ENCODE data around the gene CALN1. TPM values are rescaled to one million over a fixed set of nuclear protein-coding genes. Genes with fewer than 3 reads are reported as not detected.

CALN1 gene
- total and polyA plus RNA-seq, 3 donors from 2014 or later, result 4.3 to 6.2 (median 4.4) TPM

DNA sequence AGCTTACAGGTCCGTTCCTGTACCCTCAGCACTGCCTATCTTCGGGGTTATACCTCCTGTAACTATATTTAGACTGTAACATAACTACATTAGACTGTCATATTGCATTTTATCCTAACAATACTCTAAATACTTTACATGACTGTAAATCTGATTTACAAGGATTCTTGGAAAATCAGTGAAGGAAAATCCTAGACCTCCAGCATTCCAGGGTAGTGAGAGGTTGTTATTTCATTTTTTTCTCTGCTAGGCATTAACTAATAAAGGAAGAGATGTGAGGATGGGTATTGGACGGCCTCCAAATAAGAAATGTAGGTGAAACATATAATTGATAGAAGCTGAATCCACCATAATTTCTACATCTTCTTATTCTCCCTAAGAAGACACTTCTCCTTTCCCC, 569.4 kb downstream of the CALN1 start:
- DNase-seq, result no peak
- H3K27ac ChIP-seq, result no peak overlapping the region
- no peaks in the 10 kb centered on the region for H3K36me3 ChIP-seq (ENCODE audit: low read depth, missing control alignments)
- 90 to 92% methylated on average over 3 of the region's 3 CpGs for WGBS, 2 donors
- no peak overlapping the region for H3K4me3 ChIP-seq
- TF ChIP-seq, protein P1, sequence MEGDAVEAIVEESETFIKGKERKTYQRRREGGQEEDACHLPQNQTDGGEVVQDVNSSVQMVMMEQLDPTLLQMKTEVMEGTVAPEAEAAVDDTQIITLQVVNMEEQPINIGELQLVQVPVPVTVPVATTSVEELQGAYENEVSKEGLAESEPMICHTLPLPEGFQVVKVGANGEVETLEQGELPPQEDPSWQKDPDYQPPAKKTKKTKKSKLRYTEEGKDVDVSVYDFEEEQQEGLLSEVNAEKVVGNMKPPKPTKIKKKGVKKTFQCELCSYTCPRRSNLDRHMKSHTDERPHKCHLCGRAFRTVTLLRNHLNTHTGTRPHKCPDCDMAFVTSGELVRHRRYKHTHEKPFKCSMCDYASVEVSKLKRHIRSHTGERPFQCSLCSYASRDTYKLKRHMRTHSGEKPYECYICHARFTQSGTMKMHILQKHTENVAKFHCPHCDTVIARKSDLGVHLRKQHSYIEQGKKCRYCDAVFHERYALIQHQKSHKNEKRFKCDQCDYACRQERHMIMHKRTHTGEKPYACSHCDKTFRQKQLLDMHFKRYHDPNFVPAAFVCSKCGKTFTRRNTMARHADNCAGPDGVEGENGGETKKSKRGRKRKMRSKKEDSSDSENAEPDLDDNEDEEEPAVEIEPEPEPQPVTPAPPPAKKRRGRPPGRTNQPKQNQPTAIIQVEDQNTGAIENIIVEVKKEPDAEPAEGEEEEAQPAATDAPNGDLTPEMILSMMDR (IDR thresholded peaks at IDR 0.05), result no peak
- TF ChIP-seq POLR2A (IDR thresholded peaks at IDR 0.05), result no peak
- H3K4me1 ChIP-seq, result no peaks in the 10 kb centered on the region
- H3K9me3 ChIP-seq, result no peaks in the 10 kb centered on the region
- no peaks in the 10 kb centered on the region for H3K27me3 ChIP-seq
- intact Hi-C loops (cut with DNase I; ENCODE audit: low total_unique reads), result no loop called here

DNA sequence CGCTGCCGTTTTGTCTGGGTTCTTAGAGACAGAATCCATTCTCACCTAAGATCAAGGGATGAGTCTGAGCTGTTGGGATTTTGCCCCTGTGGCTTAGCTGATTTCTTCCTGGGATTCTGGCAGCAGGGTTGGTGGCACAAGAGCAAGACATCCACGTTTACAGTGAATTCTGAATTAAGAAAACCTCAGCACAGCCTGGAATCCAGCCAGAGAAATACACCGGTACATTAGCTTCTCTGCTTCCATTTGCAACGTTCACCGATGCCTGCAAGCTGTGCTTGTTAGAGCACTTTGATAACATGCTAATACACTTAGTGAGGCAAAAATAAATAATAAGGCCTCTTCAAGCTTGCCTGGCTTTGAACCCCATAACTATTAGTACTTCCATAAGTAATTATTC, 569.8 kb downstream of the CALN1 start:
- Histone ChIP-seq H3K4me3 (no peak overlapping the region), H3K9me3 (no peaks in the 10 kb centered on the region), H3K36me3 (ENCODE audit: low read depth, missing control alignments) (no peaks in the 10 kb centered on the region), H3K4me1 (no peaks in the 10 kb centered on the region), H3K27ac (no peak overlapping the region), H3K27me3 (no peaks in the 10 kb centered on the region)
- WGBS, 2 donors, result 54 to 56% methylated on average over 6 of the region's 6 CpGs
- intact Hi-C loops (cut with DNase I; ENCODE audit: low total_unique reads), result no loop called here
- no peak for DNase-seq
- TF ChIP-seq, protein P1 (IDR thresholded peaks at IDR 0.05), result no peak
- no peak for TF ChIP-seq POLR2A (IDR thresholded peaks at IDR 0.05)

DNA sequence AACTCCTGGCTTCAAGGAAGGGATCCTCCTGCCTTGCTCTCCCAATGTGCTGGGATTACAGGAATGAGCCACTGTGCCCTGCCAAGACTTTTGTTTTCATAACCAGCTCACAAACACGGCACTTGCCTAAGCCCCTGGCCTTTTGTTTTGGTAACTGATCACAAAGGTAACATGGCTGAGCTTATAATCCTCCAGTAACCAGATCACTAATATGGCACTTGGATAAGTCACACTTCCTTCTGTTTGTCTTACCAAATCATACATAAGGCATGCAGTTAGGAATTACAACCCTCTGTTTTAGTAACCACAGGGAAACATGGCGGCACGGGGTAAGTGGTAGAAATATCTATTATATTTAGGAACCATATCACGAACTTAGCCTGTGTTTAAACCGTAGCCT, 577.1 kb downstream of the CALN1 start:
- H3K9me3 ChIP-seq, result no peaks in the 10 kb centered on the region
- 87 to 98% methylated on average over 5 of the region's 5 CpGs for WGBS, 2 donors
- TF ChIP-seq, protein P1 (IDR thresholded peaks at IDR 0.05), result no peak
- TF ChIP-seq POLR2A (IDR thresholded peaks at IDR 0.05), result no peak
- H3K27ac ChIP-seq, result no peak overlapping the region
- H3K27me3 ChIP-seq, result no peaks in the 10 kb centered on the region
- no peaks in the 10 kb centered on the region for H3K4me1 ChIP-seq
- intact Hi-C loops (cut with DNase I; ENCODE audit: low total_unique reads), result no loop called here
- no peak overlapping the region for H3K4me3 ChIP-seq
- DNase-seq, result no peak
- H3K36me3 ChIP-seq (ENCODE audit: low read depth, missing control alignments), result no peaks in the 10 kb centered on the region

DNA sequence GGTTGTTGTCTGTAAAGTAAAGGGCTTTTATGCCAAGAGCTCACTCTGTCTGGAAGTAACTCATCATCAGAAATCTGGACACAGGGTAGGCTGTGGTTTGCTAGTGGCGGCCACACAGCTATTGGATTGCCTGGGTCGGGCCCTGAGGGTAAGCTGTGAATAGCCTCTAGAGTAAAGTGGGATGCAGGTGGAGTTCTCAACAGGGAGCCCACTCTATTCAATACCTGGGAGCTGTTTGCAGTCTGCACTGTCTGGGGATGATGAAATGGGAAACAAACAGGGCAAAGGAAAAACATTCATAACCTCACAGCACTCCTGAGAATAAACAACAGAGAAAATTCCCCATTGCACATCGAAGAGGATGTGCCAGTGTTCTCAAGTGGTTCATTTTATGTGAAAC, 582.6 kb downstream of the CALN1 start:
- no peak for DNase-seq

DNA sequence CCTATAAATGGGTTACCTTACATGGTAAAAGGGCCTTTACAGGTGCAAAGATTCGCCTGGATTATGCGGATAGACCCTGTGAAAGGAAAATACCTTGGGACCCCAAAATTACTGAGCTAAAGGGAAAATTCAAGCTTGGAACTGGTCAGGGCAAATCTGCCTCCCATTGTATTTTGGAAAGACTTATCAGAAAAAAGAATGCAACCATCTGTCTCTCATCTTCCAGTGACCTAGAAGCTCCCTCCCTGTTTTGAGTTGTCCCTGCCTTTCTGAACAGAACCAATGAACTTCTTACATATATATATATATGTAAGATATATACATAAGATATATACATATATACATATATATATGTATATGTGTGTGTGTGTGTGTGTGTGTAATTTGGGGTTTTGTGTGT, 583.8 kb downstream of the CALN1 start:
- 77 to 84% methylated on average over 2 of the region's 2 CpGs for WGBS, 2 donors
- Histone ChIP-seq H3K27ac (no peak overlapping the region), H3K27me3 (no peaks in the 10 kb centered on the region), H3K4me3 (no peak overlapping the region), H3K4me1 (no peaks in the 10 kb centered on the region), H3K9me3 (no peaks in the 10 kb centered on the region), H3K36me3 (ENCODE audit: low read depth, missing control alignments) (no peaks in the 10 kb centered on the region)
- TF ChIP-seq POLR2A (IDR thresholded peaks at IDR 0.05), result no peak
- TF ChIP-seq, protein P1 (IDR thresholded peaks at IDR 0.05), result no peak
- no peak for DNase-seq
- intact Hi-C loops (cut with DNase I; ENCODE audit: low total_unique reads), result no loop called here

More for the DNA sequence above, 582.6 kb downstream of the CALN1 start:
- Histone ChIP-seq H3K4me3 (no peak overlapping the region), H3K27ac (no peak overlapping the region), H3K9me3 (no peaks in the 10 kb centered on the region), H3K4me1 (no peaks in the 10 kb centered on the region), H3K36me3 (ENCODE audit: low read depth, missing control alignments) (no peaks in the 10 kb centered on the region), H3K27me3 (no peaks in the 10 kb centered on the region)
- WGBS, 2 donors, result 74 to 91% methylated on average over 3 of the region's 3 CpGs
- intact Hi-C loops (cut with DNase I; ENCODE audit: low total_unique reads), result no loop called here
- TF ChIP-seq POLR2A (IDR thresholded peaks at IDR 0.05), result no peak
- TF ChIP-seq, protein P1 (IDR thresholded peaks at IDR 0.05), result no peak
